ENCODE measurements around the gene SLC16A7. TPM values are rescaled to one million over a fixed set of nuclear protein-coding genes. Genes with fewer than 3 reads are reported as not detected.

The SLC16A7 gene
- total RNA-seq, 1 donor from 2014 or later: 12.6 TPM

DNA sequence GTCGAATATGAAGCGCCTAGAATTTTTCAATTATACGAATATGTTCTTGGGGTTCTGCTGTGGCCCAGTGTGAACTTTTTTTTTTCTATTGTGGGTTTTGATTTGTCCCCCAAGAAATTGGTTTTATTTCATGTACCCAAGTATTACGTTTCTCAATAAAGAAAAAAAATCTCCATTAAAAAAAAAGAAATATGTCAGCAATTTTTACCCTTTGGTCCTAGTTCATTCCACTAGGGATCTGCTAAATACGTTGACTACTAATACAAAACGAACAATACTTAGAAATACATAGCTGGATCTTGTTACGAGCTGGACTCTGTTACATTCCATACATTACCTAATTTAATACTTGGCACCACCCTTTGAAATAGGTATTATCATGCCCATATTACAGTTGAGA lies 216.9 kb downstream of the SLC16A7 start:
- intact Hi-C loops (cut with DNase I): no loop called here
- TF ChIP-seq, protein P1, sequence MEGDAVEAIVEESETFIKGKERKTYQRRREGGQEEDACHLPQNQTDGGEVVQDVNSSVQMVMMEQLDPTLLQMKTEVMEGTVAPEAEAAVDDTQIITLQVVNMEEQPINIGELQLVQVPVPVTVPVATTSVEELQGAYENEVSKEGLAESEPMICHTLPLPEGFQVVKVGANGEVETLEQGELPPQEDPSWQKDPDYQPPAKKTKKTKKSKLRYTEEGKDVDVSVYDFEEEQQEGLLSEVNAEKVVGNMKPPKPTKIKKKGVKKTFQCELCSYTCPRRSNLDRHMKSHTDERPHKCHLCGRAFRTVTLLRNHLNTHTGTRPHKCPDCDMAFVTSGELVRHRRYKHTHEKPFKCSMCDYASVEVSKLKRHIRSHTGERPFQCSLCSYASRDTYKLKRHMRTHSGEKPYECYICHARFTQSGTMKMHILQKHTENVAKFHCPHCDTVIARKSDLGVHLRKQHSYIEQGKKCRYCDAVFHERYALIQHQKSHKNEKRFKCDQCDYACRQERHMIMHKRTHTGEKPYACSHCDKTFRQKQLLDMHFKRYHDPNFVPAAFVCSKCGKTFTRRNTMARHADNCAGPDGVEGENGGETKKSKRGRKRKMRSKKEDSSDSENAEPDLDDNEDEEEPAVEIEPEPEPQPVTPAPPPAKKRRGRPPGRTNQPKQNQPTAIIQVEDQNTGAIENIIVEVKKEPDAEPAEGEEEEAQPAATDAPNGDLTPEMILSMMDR (IDR thresholded peaks at IDR 0.05): no peak
- DNase-seq (ENCODE audit: low spot score in 2 of 2): no peak
- H3K4me1 ChIP-seq: no peaks in the 10 kb centered on the region
- no peaks in the 10 kb centered on the region for H3K9me3 ChIP-seq
- H3K4me3 ChIP-seq: no peak overlapping the region
- no peaks in the 10 kb centered on the region for H3K27me3 ChIP-seq
- no peaks in the 10 kb centered on the region for H3K36me3 ChIP-seq
- H3K27ac ChIP-seq: no peak overlapping the region

DNA sequence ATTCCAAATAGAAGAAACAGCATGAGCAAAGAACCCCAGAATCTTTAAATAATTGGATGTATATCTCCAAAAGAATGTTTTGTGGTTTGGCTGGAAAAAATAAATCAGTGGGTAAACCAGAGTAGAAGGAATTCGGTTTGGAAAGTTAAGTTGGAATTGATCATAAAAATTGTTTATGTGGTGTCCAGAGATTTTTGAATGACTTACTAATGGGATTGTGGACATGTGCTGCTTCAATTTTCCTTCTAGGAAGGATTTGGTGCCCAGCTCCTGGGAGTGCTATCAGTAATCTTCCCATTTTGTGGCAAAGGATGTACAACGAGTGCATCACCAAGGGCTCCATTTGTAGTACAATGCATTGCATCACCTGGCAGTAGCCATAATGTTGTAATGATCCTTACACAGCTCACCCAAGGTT lies 224.8 kb downstream of the SLC16A7 start:
- no peaks in the 10 kb centered on the region for H3K4me1 ChIP-seq
- no peak overlapping the region for H3K27ac ChIP-seq
- DNase-seq (ENCODE audit: low spot score in 2 of 2): no peak
- TF ChIP-seq, protein P1 (IDR thresholded peaks at IDR 0.05): no peak
- no peak overlapping the region for H3K4me3 ChIP-seq
- H3K27me3 ChIP-seq: no peaks in the 10 kb centered on the region
- intact Hi-C loops (cut with DNase I): no loop called here
- no peaks in the 10 kb centered on the region for H3K36me3 ChIP-seq
- H3K9me3 ChIP-seq: no peaks in the 10 kb centered on the region

DNA sequence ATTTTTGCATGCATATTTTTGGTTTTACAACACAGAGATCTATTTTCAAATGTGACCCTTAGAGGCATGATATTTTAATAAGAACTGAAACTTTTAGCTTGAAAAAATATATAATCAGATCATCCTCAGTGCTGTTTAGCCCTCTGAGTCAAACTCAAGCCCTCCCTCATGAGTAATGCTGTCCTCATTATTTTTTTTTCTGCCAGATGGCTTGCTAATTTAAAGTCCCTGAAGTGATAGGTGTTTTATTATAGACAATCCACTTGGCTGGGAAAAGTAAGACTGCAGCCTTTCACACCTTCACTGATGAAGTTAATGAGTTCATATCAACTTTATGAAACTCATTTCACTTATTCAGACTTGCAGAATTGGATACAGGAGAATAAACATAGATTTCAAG lies 227.7 kb downstream of the SLC16A7 start:
- Histone ChIP-seq H3K27ac (no peak overlapping the region), H3K9me3 (no peaks in the 10 kb centered on the region), H3K27me3 (no peaks in the 10 kb centered on the region), H3K4me3 (no peak overlapping the region), H3K36me3 (no peaks in the 10 kb centered on the region), H3K4me1 (no peaks in the 10 kb centered on the region)
- intact Hi-C loops (cut with DNase I): no loop called here
- no peak for DNase-seq (ENCODE audit: low spot score in 2 of 2)
- TF ChIP-seq, protein P1 (IDR thresholded peaks at IDR 0.05): no peak

DNA sequence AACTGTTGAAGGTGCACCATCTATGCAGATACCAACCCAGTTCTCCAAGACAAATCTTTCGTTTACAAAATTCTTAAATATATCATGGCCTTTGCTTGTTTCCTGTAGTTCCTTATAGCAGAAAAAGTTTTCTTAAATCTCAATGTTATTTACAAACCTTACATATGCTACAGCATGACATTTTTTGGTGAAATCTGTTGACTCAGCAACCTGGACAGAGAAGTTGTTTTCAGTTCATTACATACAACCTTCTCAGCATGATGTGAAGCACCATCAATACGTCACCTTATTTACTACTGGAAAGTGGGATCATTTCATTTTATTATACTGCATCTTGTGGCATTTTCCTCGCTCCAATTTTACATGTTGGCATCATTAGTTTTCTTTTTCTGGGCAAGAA lies 231.9 kb downstream of the SLC16A7 start:
- TF ChIP-seq, protein P1 (IDR thresholded peaks at IDR 0.05): no peak
- no peak for DNase-seq (ENCODE audit: low spot score in 2 of 2)
- intact Hi-C loops (cut with DNase I): no loop called here
- Histone ChIP-seq H3K9me3 (no peaks in the 10 kb centered on the region), H3K36me3 (no peaks in the 10 kb centered on the region), H3K4me3 (no peak overlapping the region), H3K4me1 (no peaks in the 10 kb centered on the region), H3K27me3 (no peaks in the 10 kb centered on the region), H3K27ac (no peak overlapping the region)

DNA sequence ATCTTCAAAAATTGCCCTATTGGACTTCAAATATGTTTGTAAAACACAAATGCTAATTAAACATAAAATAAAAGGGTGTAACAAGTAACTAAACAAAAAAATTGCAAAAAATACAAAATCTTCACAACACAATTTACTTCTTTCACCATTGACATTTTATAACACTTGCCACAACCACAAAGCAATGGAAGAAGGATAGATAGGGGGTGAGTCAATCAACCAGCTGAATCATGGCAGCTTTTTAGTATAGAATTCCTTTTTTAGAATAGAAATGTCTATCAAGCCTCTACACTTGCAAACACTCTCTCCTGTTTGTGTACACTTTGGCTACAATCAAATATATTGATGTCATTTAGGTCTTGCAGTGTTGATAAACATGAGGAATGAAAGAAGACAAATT lies 232.7 kb downstream of the SLC16A7 start:
- TF ChIP-seq, protein P1 (IDR thresholded peaks at IDR 0.05): no peak
- intact Hi-C loops (cut with DNase I): no loop called here
- Histone ChIP-seq H3K4me1 (no peaks in the 10 kb centered on the region), H3K4me3 (no peak overlapping the region), H3K27ac (no peak overlapping the region), H3K27me3 (no peaks in the 10 kb centered on the region), H3K9me3 (no peaks in the 10 kb centered on the region), H3K36me3 (no peaks in the 10 kb centered on the region)
- no peak for DNase-seq (ENCODE audit: low spot score in 2 of 2)

DNA sequence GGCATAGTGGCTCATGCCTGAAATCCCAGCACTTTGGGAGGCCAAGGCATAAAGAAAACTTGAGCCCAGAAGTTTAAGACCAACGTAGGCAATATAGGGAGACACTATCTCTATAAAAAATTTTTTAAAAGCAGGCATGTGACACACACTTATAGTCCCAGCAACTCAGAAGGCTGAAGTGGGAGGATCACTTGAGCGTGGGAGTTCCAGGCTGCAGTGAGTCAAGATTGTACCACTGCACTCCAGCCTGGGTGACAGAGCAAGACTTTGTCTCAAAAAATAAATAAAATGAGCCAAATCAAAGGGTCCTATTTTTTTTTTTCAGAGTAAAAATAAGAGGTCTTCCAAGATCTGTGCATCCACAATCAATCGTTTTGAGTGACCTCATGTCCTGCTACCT lies 237.6 kb downstream of the SLC16A7 start:
- Histone ChIP-seq H3K27ac (no peak overlapping the region), H3K9me3 (no peaks in the 10 kb centered on the region), H3K4me1 (no peaks in the 10 kb centered on the region), H3K4me3 (no peak overlapping the region), H3K27me3 (no peaks in the 10 kb centered on the region), H3K36me3 (no peaks in the 10 kb centered on the region)
- TF ChIP-seq, protein P1 (IDR thresholded peaks at IDR 0.05): no peak
- no peak for DNase-seq (ENCODE audit: low spot score in 2 of 2)
- intact Hi-C loops (cut with DNase I): no loop called here

Data from ascending aorta (tissue), 2 donors.